GM12801 (cell line): ENCODE measurements around the gene USP53.

Experiments
- CTCF ChIP-seq: IDR thresholded peaks from one replicate; pipeline ENCODE4 v1.5.1; 2011; ENCODE audit warnings: control low read depth; ENCODE audit not compliant: insufficient read length; ENCODE audit errors: extremely low read depth

The USP53 gene

GRCh38 chr4:119310826-119311225 lies 98.3 kb downstream of the USP53 start:
- no peak for TF ChIP-seq CTCF

GRCh38 chr4:119313237-119313636 lies 100.7 kb downstream of the USP53 start:
- TF ChIP-seq CTCF: no peak

- TF ChIP-seq CTCF: no peak
Observed at GRCh38 chr4:119314356-119314755, 101.8 kb downstream of the USP53 start.

- TF ChIP-seq CTCF: no peak
Observed at GRCh38 chr4:119315036-119315435, 102.5 kb downstream of the USP53 start.

GRCh38 chr4:119317990-119318389 lies 105.5 kb downstream of the USP53 start:
- TF ChIP-seq CTCF: no peak

- no peak for TF ChIP-seq CTCF
Observed at GRCh38 chr4:119321921-119322687, 109.6 kb downstream of the USP53 start, which contains the start of gene FABP2. Gene FABP2, minus strand, starts transcription at chr4:119322138. Its CDS starts 36 bp downstream, at chr4:119322102.

GRCh38 chr4:119328695-119329094 lies 116.2 kb downstream of the USP53 start:
- no peak for TF ChIP-seq CTCF
